IMR-90 (cell line): ENCODE data around the gene USF1. TPM values are rescaled to one million over a fixed set of nuclear protein-coding genes. Genes with fewer than 3 reads are reported as not detected.
A peak's percentile ranks its signal among the peaks of the same experiment; 100 is the strongest.

Experiments used
- ATAC-seq: fragments of 200-7000 bp; cut with Tn5 transposase; 2 replicates; pipeline ENCODE4 v1.9.1; 2020; ENCODE audit warnings: low read depth, mild to moderate bottlenecking, moderate library complexity
- BruUV-seq: library from RNA; stranded (reverse); fragments of 400-500 nt; replicated peaks from 2 replicates; lab custom pipeline; 2021; lab: Mats Ljungman, UMichigan
- CTCF ChIA-PET: fragments of 300-600 bp; formaldehyde crosslinking; extraction: SDS; loops from one replicate; lab custom pipeline; 2021; ENCODE audit warnings: antibody characterized with exemption; lab: Yijun Ruan, JAX
- POLR2A ChIA-PET: fragments of 300-600 bp; sonication (Branson Sonifier 250); formaldehyde crosslinking; loops from one replicate; lab custom pipeline; 2022; ENCODE audit warnings: antibody characterized with exemption; ENCODE audit not compliant: unreplicated experiment; lab: Charles Lee
- DNase-seq: peaks from one replicate; pipeline ENCODE4 v3.0.0; 2013
- H2AFZ ChIP-seq: replicated peaks from 2 replicates; pipeline ENCODE3; 2013; ENCODE audit warnings: low read length, mild to moderate bottlenecking; ENCODE audit not compliant: poor library complexity
- H2AK5ac ChIP-seq: 2 replicates; pipeline ENCODE4 v1.6.1; 2013; ENCODE audit warnings: low read depth, low read length, inconsistent platforms
- H2AK9ac ChIP-seq: replicated peaks from 2 replicates; pipeline ENCODE3; 2013; ENCODE audit warnings: mild to moderate bottlenecking, low read depth, low read length, moderate library complexity; ENCODE audit not compliant: poor library complexity
- H2BK120ac ChIP-seq: 2 replicates; pipeline ENCODE4 v1.6.1; 2013; ENCODE audit warnings: low read depth, low read length, inconsistent platforms
- H2BK15ac ChIP-seq: 3 replicates; pipeline ENCODE4 v1.6.1; 2013; ENCODE audit warnings: low read depth, low read length, inconsistent platforms
- H2BK20ac ChIP-seq: 2 replicates; pipeline ENCODE4 v1.6.1; 2013; ENCODE audit warnings: low read depth, mild to moderate bottlenecking, inconsistent platforms, low read length, moderate library complexity
- H2BK5ac ChIP-seq: 2 replicates; pipeline ENCODE4 v1.6.1; 2013; ENCODE audit warnings: mild to moderate bottlenecking, low read depth, low read length, inconsistent platforms; ENCODE audit not compliant: poor library complexity, severe bottlenecking
- H3K14ac ChIP-seq: replicated peaks from 2 replicates; pipeline ENCODE4 v1.6.1; 2013; ENCODE audit warnings: low read depth, low read length, inconsistent platforms
- H3K18ac ChIP-seq: 2 replicates; pipeline ENCODE4 v1.6.1; 2013; ENCODE audit warnings: low read depth, low read length, control low read depth
- H3K23ac ChIP-seq: 2 replicates; pipeline ENCODE4 v1.6.1; 2013; ENCODE audit warnings: low read depth, low read length, inconsistent platforms
- H3K27ac ChIP-seq: 2 replicates; pipeline ENCODE4 v1.5.1; 2013; ENCODE audit warnings: mild to moderate bottlenecking, control low read depth, low read length; ENCODE audit not compliant: insufficient read depth
- H3K27me3 ChIP-seq: 2 replicates; pipeline ENCODE4 v1.6.1; 2013; ENCODE audit warnings: low read length; ENCODE audit not compliant: control insufficient read depth, insufficient read depth
- H3K36me3 ChIP-seq: 2 replicates; pipeline ENCODE4 v1.6.1; 2013; ENCODE audit warnings: low read length, mixed read lengths; ENCODE audit not compliant: control insufficient read depth, insufficient read depth
- H3K4ac ChIP-seq: 2 replicates; pipeline ENCODE4 v1.6.1; 2013; ENCODE audit warnings: low read depth, low read length, inconsistent platforms
- H3K4me1 ChIP-seq: 2 replicates; pipeline ENCODE4 v1.6.1; 2013; ENCODE audit warnings: low read length, mixed read lengths; ENCODE audit not compliant: control insufficient read depth, insufficient read depth
- H3K4me2 ChIP-seq: 2 replicates; pipeline ENCODE4 v1.6.1; 2013; ENCODE audit warnings: low read depth, mild to moderate bottlenecking, control low read depth, low read length, moderate library complexity
- H3K4me3 ChIP-seq: 2 replicates; pipeline ENCODE4 v1.5.1; 2013; ENCODE audit warnings: low read depth, mild to moderate bottlenecking, control low read depth, low read length, moderate library complexity; ENCODE audit not compliant: insufficient read depth
- H3K56ac ChIP-seq: 2 replicates; pipeline ENCODE4 v1.6.1; 2013; ENCODE audit warnings: low read length, inconsistent platforms; ENCODE audit not compliant: insufficient read depth; ENCODE audit errors: extremely low read depth
- H3K79me1 ChIP-seq, 2 experiments: 2 replicates each; pipeline ENCODE4 v1.6.1; 2013; ENCODE audit warnings: low read length in 2 of 2, inconsistent platforms in 1 of 2, low read depth in 1 of 2
- H3K9ac ChIP-seq: 2 replicates; pipeline ENCODE4 v1.6.1; 2013; ENCODE audit warnings: low read depth, low read length, control low read depth
- H3K9me1 ChIP-seq: 2 replicates; pipeline ENCODE4 v1.6.1; 2013; ENCODE audit warnings: low read length, inconsistent platforms; ENCODE audit not compliant: insufficient read depth
- H3K9me3 ChIP-seq: 2 replicates; pipeline ENCODE4 v1.6.1; 2013; ENCODE audit warnings: low read length; ENCODE audit not compliant: control insufficient read depth, insufficient read depth
- H4K20me1 ChIP-seq: 2 replicates; pipeline ENCODE4 v1.6.1; 2013; ENCODE audit warnings: low read length, inconsistent platforms; ENCODE audit not compliant: insufficient read depth
- H4K5ac ChIP-seq: 2 replicates; pipeline ENCODE4 v1.6.1; 2013; ENCODE audit warnings: mild to moderate bottlenecking, low read depth, low read length, control low read depth
- H4K8ac ChIP-seq, 2 experiments: 2 replicates each; pipeline ENCODE4 v1.6.1; 2013; ENCODE audit warnings: low read depth in 2 of 2, low read length in 2 of 2, control low read depth in 1 of 2, inconsistent platforms in 1 of 2
- H4K91ac ChIP-seq: 2 replicates; pipeline ENCODE4 v1.6.1; 2013; ENCODE audit warnings: low read depth, low read length, inconsistent platforms; ENCODE audit not compliant: insufficient read depth
- BHLHE40 ChIP-seq: fragments of 150-350 bp; IDR thresholded peaks from 2 replicates; pipeline ENCODE4 v1.6.1; 2016; ENCODE audit warnings: mild to moderate bottlenecking, low read depth, low read length
- FOS ChIP-seq: fragments of 150-350 bp; IDR thresholded peaks from 2 replicates; pipeline ENCODE4 v1.6.1; 2016; ENCODE audit warnings: low read depth, low read length
- POLR2A ChIP-seq: IDR thresholded peaks from 2 replicates; pipeline ENCODE4 v1.6.1; 2012; ENCODE audit warnings: mild to moderate bottlenecking, low read depth, low read length
- RAD21 ChIP-seq: IDR thresholded peaks from 2 replicates; pipeline ENCODE4 v1.6.1; 2012; ENCODE audit warnings: low read length, improper control_type of control experiment
- RCOR1 ChIP-seq: IDR thresholded peaks from 2 replicates; pipeline ENCODE4 v1.6.1; 2012; ENCODE audit warnings: mild to moderate bottlenecking, low read length, improper control_type of control experiment; ENCODE audit not compliant: insufficient replicate concordance
- RFX5 ChIP-seq: IDR thresholded peaks from 2 replicates; pipeline ENCODE4 v1.8.0; 2012; ENCODE audit warnings: low read depth, mild to moderate bottlenecking, low read length, moderate library complexity
- SMC3 ChIP-seq: fragments of 150-350 bp; IDR thresholded peaks from 2 replicates; pipeline ENCODE4 v1.6.1; 2016; ENCODE audit warnings: low read depth, mild to moderate bottlenecking, antibody characterized with exemption, low read length, moderate library complexity
- WGBS, 2 experiments: methylation state at CpG; one replicate each; pipeline versions ENCODE4 v1.1.5 to v1.1.7; 2013; ENCODE audit warnings: missing lambda C conversion rate in 2 of 2; ENCODE audit not compliant: insufficient read length in 1 of 2; ENCODE audit errors: extremely low coverage in 2 of 2; 5-methylcytosine and 5-hydroxymethylcytosine counted together
- dilution Hi-C: fragments of 300-500 bp; cut with HindIII; formaldehyde crosslinking; loops from one replicate; pipeline ENCODE4 v1.14.3; 2018; ENCODE audit warnings: low sequenced_read_pairs; ENCODE audit not compliant: unreplicated experiment
- in situ Hi-C: fragments of 300-500 bp; cut with MboI; formaldehyde crosslinking; loops from 3 replicates; pipeline ENCODE4 v1.14.3; 2019; ENCODE audit warnings: low sequenced_read_pairs, inconsistent platforms, mixed read lengths
- intact Hi-C: fragments of 100-400 bp; cut with micrococcal nuclease; formaldehyde crosslinking; loops from 2 replicates; pipeline ENCODE4 v1.10.0; 2022
- polyA plus RNA-seq, 3 experiments: library from polyadenylated mRNA; depleted of rRNA; stranded (reverse); fragments of >200 nt; gene quantifications; 2 replicates each; pipeline ENCODE4 v1.2.3, GENCODE V29; 2012; ENCODE audit warnings: low replicate concordance in 1 of 3
- total RNA-seq: library from RNA; depleted of rRNA; stranded (reverse); fragments of >200 nt; gene quantifications from 2 replicates; pipeline ENCODE4 v1.2.3, GENCODE V29; 2012

Gene USF1
- total and polyA plus RNA-seq, 2 of the 4 experiments (the other 2 are of a cell fraction), result 37.1 to 78.9 TPM

DNA sequence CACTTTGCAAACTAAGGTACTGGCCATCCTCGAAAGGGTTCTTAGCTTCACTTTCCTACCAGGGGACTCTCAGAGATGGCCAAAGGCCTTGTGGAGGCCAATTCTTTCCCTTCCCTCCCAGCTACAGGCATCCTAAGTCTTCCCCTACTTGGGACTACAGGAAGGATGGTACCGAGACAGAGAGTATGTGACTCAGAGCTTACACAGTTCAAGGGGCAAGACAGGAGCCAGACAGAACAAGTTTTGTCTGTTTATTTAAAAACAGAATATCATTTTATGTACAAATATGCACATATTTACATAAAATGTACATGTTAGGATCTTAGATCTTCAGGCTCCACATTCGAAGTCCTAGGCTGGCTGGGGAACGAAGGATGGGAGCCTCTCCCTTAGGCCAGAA is 25.0 kb upstream of the USF1 start:
- H3K27ac ChIP-seq, result no peak overlapping the region
- no peaks in the 10 kb centered on the region; the same call in none of the 2 replicates for H4K20me1 ChIP-seq
- no peak overlapping the region for H2BK20ac ChIP-seq
- DNase-seq (no peak), ATAC-seq (peak; percentile 28; the same call in 1 of the 2 replicates)
- no peaks in the 10 kb centered on the region for H3K4me1 ChIP-seq
- no peaks in the 10 kb centered on the region for H3K9me3 ChIP-seq
- H2BK15ac ChIP-seq, result no peak overlapping the region
- H3K79me1 ChIP-seq, result no peaks in the 10 kb centered on the region
- H2AFZ ChIP-seq, result no peak overlapping the region
- dilution Hi-C loops (no loop called here), intact Hi-C loops (no loop called here), in situ Hi-C loops (no loop called here)
- no peak overlapping the region for H3K56ac ChIP-seq
- POLR2A ChIA-PET, result no interaction called here
- H4K8ac ChIP-seq, result no peak overlapping the region
- no peaks in the 10 kb centered on the region; the same call in 1 of the 2 replicates for H3K27me3 ChIP-seq
- no peak overlapping the region for H3K4me3 ChIP-seq
- H3K9me1 ChIP-seq, result no peaks in the 10 kb centered on the region
- H4K5ac ChIP-seq, result no peak overlapping the region
- no peak overlapping the region for H2AK5ac ChIP-seq
- no peak overlapping the region for H3K4me2 ChIP-seq
- no peak overlapping the region for H3K9ac ChIP-seq
- H3K18ac ChIP-seq, result no peak overlapping the region
- no CpG with 5 or more reads among the region's 4 CpGs for WGBS, 2 experiments
- no peak overlapping the region for H3K4ac ChIP-seq
- no peak overlapping the region for H2BK5ac ChIP-seq
- BruUV-seq, result no TSS peak
- H2AK9ac ChIP-seq, result no peak overlapping the region
- H3K14ac ChIP-seq, result no peak overlapping the region
- H2BK120ac ChIP-seq, result no peak overlapping the region
- H3K23ac ChIP-seq, result no peak overlapping the region
- CTCF ChIA-PET, result interaction anchor here (0.7 to 1.8 kb wide), 2 partner anchors 14 to 27 kb away, joined by 3 to 7 read pairs; partner anchors contain the start of gene KLHDC9
- TF ChIP-seq POLR2A (no peak), BHLHE40 (no peak), RAD21 (no peak), RFX5 (no peak), FOS (no peak), SMC3 (no peak), RCOR1 (no peak)
- no peak overlapping the region for H4K91ac ChIP-seq
- H3K36me3 ChIP-seq, result no peaks in the 10 kb centered on the region
